ENCODE data around the gene RGSL1. TPM values are rescaled to one million over a fixed set of nuclear protein-coding genes. Genes with fewer than 3 reads are reported as not detected.

RGSL1 gene
- total and polyA plus RNA-seq, 2 of the 8 experiments (the other 6 are each of a cell fraction or from before 2014, with no cell fraction given), result not detected

DNA sequence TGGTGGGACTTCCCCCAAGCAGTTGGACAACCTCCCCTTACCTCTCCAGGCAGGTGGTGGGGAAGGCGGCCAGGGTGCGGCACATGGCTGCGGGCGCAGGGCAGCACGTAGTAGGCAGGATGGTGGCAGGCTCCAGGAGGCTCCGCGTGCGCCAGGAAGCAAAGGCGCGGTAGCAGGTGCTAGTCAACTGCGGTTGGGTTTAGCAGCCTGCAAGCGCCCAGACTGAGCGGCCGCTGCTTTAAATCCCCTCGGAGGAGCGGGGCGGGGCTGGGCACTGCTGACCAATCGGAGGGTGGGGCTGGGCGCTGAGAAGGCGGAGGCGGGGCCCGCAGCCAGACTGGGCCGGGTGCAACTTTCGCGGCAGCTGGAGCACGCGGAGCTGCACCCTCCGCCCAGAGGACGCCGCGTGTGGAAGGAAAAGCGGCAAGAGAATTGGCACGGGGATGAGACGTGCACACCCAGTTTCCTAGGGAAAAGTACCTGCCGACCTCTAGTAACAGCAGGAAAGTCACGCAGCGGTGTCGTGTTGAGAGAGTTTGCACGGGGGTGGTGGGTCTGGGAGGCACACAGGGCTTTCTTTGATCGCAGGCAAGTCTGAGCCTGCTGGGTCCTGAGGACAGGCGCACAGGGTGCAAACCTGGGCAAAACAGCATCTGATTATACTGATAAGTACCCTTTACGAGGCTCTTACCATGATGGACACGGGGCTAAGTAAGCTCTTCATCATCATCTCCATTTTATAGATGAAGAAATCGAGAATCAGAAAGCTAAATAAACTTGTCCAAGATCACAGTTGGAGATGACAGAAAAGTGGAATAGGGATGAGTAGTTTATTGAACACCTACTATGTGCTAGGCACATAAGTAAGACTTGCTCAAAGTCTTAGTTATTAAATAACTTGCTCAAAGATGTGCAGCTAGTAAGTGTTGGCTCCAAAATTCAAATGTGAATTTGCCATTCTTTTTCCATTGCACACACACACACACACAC is 154.5 kb downstream of the RGSL1 start, which contains the start of gene RGS16 (continued):
- TF ChIP-seq, protein P1, sequence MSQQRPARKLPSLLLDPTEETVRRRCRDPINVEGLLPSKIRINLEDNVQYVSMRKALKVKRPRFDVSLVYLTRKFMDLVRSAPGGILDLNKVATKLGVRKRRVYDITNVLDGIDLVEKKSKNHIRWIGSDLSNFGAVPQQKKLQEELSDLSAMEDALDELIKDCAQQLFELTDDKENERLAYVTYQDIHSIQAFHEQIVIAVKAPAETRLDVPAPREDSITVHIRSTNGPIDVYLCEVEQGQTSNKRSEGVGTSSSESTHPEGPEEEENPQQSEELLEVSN (IDR thresholded peaks at IDR 0.05), result peak; percentile 99
- TF ChIP-seq SAP30 (IDR thresholded peaks at IDR 0.05; ENCODE audit: insufficient read depth, insufficient replicate concordance, low read length) (no peak), HDAC2 (IDR thresholded peaks at IDR 0.05; ENCODE audit: borderline replicate concordance in 1 of 2, low read depth in 2 of 2, low read length in 2 of 2) (peak in 1 of 2 experiments; percentile 88; a peak in 1 of 4 replicates), RXRA (IDR thresholded peaks at IDR 0.05; ENCODE audit: insufficient read depth, low read depth, low read length) (no peak), MAFK (IDR thresholded peaks at IDR 0.05; ENCODE audit: low read depth, low read length) (no peak), SP1 (IDR thresholded peaks at IDR 0.05; ENCODE audit: low read depth, low read length) (no peak), PHF8 (conservative IDR thresholded peaks at IDR 0.05; ENCODE audit: low read depth, low read length) (0 out of 2 replicates have a peak, but pooled peaks have one; percentile 29), POLR2AphosphoS5 (IDR thresholded peaks at IDR 0.05; ENCODE audit: low read depth, low read length) (peak; percentile 91), KDM4A (IDR thresholded peaks at IDR 0.05; ENCODE audit: low read depth, low read length, severe bottlenecking) (peak; percentile 85), GTF2F1 (IDR thresholded peaks at IDR 0.05; ENCODE audit: borderline replicate concordance, low read depth, low read length) (peak; percentile 24; the same call in 1 of the 2 replicates), NANOG (IDR thresholded peaks at IDR 0.05; ENCODE audit: insufficient read depth, low read depth, low read length, poor library complexity, severe bottlenecking) (peak; percentile 32)
- TF ChIP-seq, protein P2, sequence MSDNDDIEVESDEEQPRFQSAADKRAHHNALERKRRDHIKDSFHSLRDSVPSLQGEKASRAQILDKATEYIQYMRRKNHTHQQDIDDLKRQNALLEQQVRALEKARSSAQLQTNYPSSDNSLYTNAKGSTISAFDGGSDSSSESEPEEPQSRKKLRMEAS (IDR thresholded peaks at IDR 0.05), result peak; percentile 97

Data from H1 (cell line).